K562 (cell line): ENCODE results near the gene OMP.

Source experiments
- CTCF ChIP-seq, 3 experiments: IDR thresholded peaks in 2 of 3; conservative IDR thresholded peaks in 1 of 3; 2 replicates each; pipeline ENCODE4 v1.5.1; 2011 to 2012; ENCODE audit warnings: low read length in 3 of 3, mild to moderate bottlenecking in 3 of 3, control low read depth in 2 of 3, improper control_type of control experiment in 1 of 3, inconsistent platforms in 1 of 3, low read depth in 1 of 3, mixed read lengths in 1 of 3, moderate library complexity in 1 of 3; ENCODE audit not compliant: insufficient read depth in 2 of 3
- EZH2 ChIP-seq: IDR thresholded peaks from 2 replicates; pipeline ENCODE4 v1.6.1; 2012; ENCODE audit warnings: low read depth, mild to moderate bottlenecking, inconsistent platforms, low read length, borderline replicate concordance
- HOXB6 ChIP-seq: fragments of 250-450 bp; sonication (Bioruptor Pico); IDR thresholded peaks from 2 replicates; pipeline ENCODE4 v1.5.1; 2022; ENCODE audit warnings: mild to moderate bottlenecking, borderline replicate concordance
- MAFK ChIP-seq: IDR thresholded peaks from 2 replicates; pipeline ENCODE4 v1.6.1; 2011; ENCODE audit warnings: low read length, improper control_type of control experiment
- POLR2AphosphoS5 ChIP-seq: IDR thresholded peaks from 2 replicates; pipeline ENCODE4 v1.6.1; 2011; ENCODE audit warnings: mild to moderate bottlenecking, low read depth, low read length, moderate library complexity; ENCODE audit not compliant: control insufficient read depth, insufficient read depth
- SP1 ChIP-seq: sonication (generic); formaldehyde crosslinking; IDR thresholded peaks from 2 replicates; pipeline ENCODE4 v1.8.1; 2022; ENCODE audit warnings: mild to moderate bottlenecking, missing genetic modification reagents

DNA sequence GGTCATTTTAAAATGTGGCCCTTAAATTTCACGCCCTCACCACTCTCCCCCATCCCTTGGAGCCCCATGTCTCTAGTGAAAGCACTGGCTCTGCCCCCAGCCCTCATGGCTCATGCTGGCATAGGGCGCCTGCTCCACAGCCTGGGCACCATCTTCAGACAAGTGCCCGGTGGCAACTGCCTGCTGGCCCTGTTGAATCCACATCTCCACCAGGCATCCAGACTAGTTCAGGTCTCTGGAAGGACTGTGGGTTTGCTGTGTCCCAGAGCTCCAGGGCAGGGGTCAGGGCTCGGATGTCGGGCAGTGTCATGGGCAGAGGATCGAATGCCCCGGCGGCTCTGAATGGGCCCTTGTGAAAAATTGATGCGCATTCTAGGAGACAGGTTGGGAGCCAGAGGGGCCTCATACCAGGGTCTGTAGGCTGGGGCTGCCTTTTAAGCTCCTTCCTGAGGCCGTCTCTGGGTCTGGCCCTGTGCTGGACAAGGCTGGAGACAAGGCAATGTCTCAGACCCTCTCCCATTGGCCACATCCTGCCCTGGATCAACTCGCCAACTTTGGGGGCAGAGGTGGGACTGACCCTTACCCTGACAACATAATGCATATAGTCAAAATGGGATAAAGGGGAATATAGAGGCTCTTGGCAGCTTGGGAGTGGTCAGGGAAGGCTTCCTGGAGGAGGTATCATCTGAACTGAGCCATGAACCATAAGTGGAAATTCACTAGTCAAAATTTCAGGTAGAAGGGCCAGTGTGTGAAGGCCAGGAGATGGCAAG lies 26.6 kb downstream of the OMP start:
- TF ChIP-seq EZH2 (no peak), POLR2AphosphoS5 (no peak), HOXB6 (CRISPR knock-in tag) (no peak), CTCF (IDR thresholded peaks at IDR 0.05 in 2 of 3, conservative IDR thresholded peaks at IDR 0.05 in 1 of 3; ENCODE audit: insufficient read depth in 2 of 3, low read depth in 1 of 3, low read length in 3 of 3) (no peak), SP1 (CRISPR knock-in tag) (no peak), MAFK (no peak)
